Measurements from ENCODE around the gene FCGR3B. TPM values are rescaled to one million over a fixed set of nuclear protein-coding genes. Genes with fewer than 3 reads are reported as not detected.
A peak's percentile ranks its signal among the peaks of the same experiment; 100 is the strongest.
"Not testable (repeated sequence)": the region's sequence is repeated elsewhere in the genome, so short reads cannot be mapped to it uniquely, and the experiment has no call there.

The FCGR3B gene
- total and polyA plus RNA-seq, 8 donors = 0.15 to 5.2 (median 0.30) TPM

DNA sequence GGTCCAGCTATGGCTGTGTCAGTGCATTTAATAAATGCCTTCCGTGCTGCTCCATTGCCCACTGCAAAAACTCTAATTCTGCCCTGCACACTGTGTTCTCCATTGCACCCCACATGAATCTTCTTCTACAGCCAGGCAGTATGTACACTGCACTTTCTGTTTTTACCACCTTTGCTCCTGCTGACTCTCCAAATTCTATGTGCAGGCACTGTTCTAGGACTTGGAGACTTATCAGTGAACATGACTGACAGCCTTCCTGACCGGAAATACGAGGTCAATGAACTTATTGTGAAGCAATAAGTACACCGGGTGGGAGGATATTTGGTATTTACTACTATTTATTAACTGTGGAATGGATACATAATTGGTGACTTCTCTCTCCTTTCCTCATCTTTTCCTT lies 33.7 kb upstream of the FCGR3B start:
- FAIRE-seq; DNase-seq; H3K4me3 ChIP-seq; H3K27ac ChIP-seq; H3K4me1 ChIP-seq; H3K36me3 ChIP-seq; H3K27me3 ChIP-seq; intact Hi-C loops (cut with DNase I); ATAC-seq; H3K9me3 ChIP-seq: not testable (repeated sequence)
- WGBS, 2 donors = no CpG with 5 or more reads among the region's 4 CpGs

DNA sequence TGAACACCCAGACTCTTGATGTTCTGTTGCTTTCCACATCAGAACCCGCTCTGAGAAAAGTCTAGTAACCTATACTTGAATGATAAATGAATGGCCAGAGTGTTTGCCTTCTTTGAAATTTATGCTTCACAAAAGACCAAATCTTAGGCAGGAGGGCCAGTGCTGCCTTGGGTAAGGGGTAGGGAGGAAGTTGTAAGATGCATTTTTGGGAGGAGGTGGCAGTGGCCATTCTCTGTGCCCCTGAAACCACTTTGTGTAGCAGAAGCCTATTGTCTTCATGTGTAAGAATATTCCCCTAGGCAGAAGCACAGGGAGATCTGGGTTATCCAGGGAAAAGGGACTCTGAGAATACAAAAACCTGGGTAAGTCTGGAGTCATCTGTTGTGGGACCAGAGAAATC lies 32.6 kb upstream of the FCGR3B start:
- WGBS, 2 donors = no CpG with 5 or more reads among the region's 1 CpG
- ATAC-seq; H3K9me3 ChIP-seq; H3K27me3 ChIP-seq; H3K27ac ChIP-seq; FAIRE-seq; intact Hi-C loops (cut with DNase I); H3K4me3 ChIP-seq; H3K4me1 ChIP-seq; DNase-seq; H3K36me3 ChIP-seq: not testable (repeated sequence)

DNA sequence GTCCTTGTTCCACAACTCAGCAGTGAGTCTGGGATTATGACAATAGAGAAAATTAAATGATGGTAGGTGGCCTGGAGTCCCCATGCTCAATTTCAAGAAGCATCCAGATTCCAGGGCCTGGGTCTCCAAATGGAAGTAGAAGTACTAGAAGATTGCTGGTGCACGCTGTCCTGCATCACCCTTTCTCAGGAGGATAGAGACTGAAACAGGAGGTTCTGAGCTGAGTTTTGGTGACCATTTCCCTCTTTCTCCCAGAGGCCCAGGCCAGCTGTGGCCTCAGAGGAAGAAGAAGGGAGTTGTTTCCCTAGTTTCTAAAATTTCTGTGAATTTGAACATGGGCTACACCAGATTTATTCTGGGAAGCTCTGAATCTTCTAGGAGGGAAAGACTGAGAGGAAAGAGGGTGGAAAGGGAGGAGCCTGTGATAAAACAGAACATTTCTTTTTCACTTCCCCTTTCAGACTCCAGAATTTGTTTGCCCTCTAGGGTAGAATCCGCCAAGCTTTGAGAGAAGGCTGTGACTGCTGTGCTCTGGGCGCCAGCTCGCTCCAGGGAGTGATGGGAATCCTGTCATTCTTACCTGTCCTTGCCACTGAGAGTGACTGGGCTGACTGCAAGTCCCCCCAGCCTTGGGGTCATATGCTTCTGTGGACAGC lies 31.8 kb upstream of the FCGR3B start, which contains the start of gene FCGR2B:
Gene FCGR2B, plus strand, starts transcription at position 460 of the 656 bp plus-strand sequence. Its CDS starts 99 bp downstream, at position 559.
- H3K36me3 ChIP-seq; DNase-seq; H3K4me1 ChIP-seq; H3K4me3 ChIP-seq; intact Hi-C loops (cut with DNase I); FAIRE-seq; H3K27me3 ChIP-seq; H3K9me3 ChIP-seq; H3K27ac ChIP-seq: not testable (repeated sequence)
- ATAC-seq = peak in 2 of 4 donors; percentile 58 to 66
- WGBS, 2 donors = no CpG with 5 or more reads among the region's 4 CpGs

DNA sequence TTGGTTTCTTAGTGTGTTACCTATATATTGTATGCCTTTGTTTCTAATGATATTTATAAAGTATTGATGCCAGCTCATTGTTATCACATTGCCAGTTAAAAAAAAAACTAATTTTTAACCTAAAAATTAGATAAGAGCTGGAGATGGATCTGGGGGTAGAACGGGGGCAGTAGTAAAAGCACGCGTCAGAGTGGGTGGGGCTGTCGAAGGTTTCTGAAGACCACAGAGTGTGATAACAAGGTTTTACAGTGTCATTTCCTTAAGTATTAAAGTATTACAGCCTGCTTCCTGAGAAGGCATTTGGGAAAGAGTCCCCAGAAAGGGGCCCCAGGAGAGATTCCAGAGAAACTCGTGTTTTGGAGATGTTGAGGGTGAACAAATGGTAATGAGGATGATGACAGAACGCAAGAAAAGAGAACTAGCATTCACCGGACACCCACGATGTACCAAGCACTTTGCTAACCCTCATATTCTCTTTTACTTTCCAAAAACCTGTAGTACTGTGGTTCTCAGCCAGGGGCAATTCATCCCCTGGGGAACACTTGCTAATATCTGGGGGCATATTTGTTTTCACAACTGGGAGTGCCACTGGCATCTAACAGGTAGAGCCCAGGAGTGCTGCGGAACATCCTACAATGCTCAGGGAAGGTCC lies 30.8 kb upstream of the FCGR3B start:
- not testable (repeated sequence) for H3K9me3 ChIP-seq, ATAC-seq

DNA sequence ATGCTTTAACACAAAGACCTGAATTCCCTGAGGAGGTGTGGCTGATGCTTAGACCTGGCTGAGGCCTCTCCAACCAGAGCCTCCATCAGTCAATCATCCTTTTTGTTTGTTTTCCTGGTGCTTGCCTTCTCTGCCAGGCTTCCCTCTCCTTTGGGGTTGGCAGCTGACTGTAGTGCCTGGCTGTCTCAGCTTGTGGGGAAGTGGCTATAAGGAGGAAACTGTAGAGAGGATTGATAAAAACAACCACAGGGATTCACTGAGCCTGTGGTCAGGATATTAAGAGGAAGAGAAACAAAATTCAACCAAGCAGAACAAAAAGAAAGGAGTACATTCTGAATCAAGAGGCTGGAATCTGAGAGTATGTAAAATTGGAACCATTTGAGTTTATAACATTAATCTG lies 27.5 kb upstream of the FCGR3B start:
- FAIRE-seq = not testable (repeated sequence)

More for the DNA sequence above, 30.8 kb upstream of the FCGR3B start:
- H3K36me3 ChIP-seq; H3K27ac ChIP-seq; FAIRE-seq; intact Hi-C loops (cut with DNase I); DNase-seq; H3K4me3 ChIP-seq; H3K4me1 ChIP-seq; H3K27me3 ChIP-seq: not testable (repeated sequence)
- WGBS, 2 donors = 74% methylated on average over 3 to 4 of the region's 9 CpGs

DNA sequence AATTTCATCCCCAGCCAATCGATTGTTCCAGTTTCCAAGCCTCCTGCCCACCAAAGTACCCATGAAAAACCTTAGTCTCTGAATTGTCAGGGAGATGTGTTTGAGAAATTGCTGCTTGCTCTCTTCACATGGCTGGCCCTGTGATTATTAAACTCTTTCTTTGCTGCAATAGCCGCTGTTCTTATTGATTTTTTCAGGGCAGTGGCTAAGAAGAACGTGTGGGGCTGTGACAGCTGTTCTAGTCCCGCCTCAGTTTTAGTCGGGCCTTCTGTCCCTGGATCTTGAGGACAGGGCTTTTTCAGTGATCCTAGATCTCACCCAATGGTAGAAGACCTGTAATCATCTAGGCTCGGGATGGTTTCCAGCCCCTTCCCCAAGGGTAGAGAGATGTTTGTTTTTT lies 23.0 kb upstream of the FCGR3B start:
- FAIRE-seq; ATAC-seq; DNase-seq; H3K27ac ChIP-seq; H3K4me3 ChIP-seq; H3K27me3 ChIP-seq; H3K4me1 ChIP-seq; intact Hi-C loops (cut with DNase I); H3K36me3 ChIP-seq; H3K9me3 ChIP-seq: not testable (repeated sequence)
- WGBS, 2 donors = 30% methylated on average over 6 of the region's 6 CpGs

More for the DNA sequence above, 27.5 kb upstream of the FCGR3B start:
- intact Hi-C loops (cut with DNase I); H3K9me3 ChIP-seq; H3K4me3 ChIP-seq; H3K4me1 ChIP-seq; DNase-seq; H3K36me3 ChIP-seq; H3K27ac ChIP-seq; H3K27me3 ChIP-seq: not testable (repeated sequence)
- ATAC-seq = peak in 2 of 4 donors; percentile 64 to 71

DNA sequence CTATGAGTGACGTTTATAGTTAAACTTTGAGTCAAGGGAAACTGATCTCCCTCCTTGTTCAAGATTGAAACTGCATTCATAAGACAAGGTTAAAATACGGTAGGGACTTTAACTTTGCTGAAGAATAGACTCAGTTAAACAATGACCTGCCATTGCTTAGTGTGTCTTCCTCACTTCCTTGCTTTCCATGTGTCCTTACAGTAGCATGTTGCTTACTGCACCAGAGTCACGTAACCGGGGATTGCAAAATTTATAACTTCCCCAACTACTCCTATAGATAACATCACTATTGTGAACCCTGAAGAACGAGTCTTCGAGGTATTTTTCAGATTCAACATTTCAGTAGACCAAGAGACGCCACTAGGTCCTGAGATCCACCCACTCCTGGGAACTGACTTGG lies 22.6 kb upstream of the FCGR3B start:
- H3K36me3 ChIP-seq; DNase-seq; H3K27ac ChIP-seq; H3K27me3 ChIP-seq; H3K4me1 ChIP-seq; intact Hi-C loops (cut with DNase I); H3K9me3 ChIP-seq; FAIRE-seq; H3K4me3 ChIP-seq: not testable (repeated sequence)
- WGBS, 2 donors = 53 to 63% methylated on average over 2 of the region's 7 CpGs
- ATAC-seq = peak in 2 of 4 donors; percentile 31 to 57

DNA sequence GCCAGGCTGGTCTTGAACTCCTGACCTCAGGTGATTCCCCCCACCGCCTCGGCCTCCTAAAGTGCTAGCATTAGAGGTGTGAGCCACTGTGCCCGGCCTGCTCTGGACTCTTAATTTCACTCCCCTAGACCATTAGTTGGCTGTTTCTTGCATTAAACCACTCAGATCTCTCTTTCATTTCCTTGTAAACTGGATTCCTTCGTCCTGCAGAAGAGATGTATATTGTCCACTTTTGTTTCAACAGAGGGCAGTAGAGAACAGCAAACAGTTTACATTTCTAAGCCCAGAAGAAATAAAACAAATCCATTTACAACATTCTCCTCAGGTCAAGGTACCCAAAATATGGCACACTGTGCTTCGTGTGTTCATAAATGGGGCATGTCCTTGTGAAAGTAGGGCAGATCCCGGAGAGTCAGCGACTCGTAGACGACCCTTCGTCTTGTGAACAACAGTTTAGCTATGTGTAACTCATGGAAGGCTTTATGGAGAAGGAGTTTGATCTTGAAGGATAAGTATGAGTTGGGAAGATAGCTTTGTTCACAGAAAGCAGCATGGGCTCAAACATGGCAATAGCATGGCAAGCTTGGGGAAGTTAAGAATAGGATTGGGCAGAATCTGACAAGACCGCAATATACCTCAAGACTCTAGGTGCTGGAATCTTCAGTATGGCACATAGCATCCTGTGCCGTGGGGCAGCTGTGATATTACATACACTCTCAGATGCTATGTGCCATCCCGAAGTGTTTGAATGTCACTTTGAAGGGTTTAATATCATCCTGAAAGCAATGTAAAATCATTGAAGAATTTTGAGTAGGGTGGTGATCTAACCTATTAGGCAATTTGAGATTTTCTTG lies 16.8 kb upstream of the FCGR3B start:
- H3K27me3 ChIP-seq; H3K9me3 ChIP-seq; DNase-seq; intact Hi-C loops (cut with DNase I); FAIRE-seq; H3K27ac ChIP-seq; H3K4me3 ChIP-seq; H3K4me1 ChIP-seq; H3K36me3 ChIP-seq: not testable (repeated sequence)
- TF ChIP-seq, protein P1, sequence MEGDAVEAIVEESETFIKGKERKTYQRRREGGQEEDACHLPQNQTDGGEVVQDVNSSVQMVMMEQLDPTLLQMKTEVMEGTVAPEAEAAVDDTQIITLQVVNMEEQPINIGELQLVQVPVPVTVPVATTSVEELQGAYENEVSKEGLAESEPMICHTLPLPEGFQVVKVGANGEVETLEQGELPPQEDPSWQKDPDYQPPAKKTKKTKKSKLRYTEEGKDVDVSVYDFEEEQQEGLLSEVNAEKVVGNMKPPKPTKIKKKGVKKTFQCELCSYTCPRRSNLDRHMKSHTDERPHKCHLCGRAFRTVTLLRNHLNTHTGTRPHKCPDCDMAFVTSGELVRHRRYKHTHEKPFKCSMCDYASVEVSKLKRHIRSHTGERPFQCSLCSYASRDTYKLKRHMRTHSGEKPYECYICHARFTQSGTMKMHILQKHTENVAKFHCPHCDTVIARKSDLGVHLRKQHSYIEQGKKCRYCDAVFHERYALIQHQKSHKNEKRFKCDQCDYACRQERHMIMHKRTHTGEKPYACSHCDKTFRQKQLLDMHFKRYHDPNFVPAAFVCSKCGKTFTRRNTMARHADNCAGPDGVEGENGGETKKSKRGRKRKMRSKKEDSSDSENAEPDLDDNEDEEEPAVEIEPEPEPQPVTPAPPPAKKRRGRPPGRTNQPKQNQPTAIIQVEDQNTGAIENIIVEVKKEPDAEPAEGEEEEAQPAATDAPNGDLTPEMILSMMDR (IDR thresholded peaks at IDR 0.05) = peak in 3 of 4 donors; percentile 14 to 39 (median 16)
- 33 to 45% methylated on average over 11 of the region's 13 CpGs for WGBS, 2 donors
- peak in 3 of 4 donors; percentile 75 to 85 (median 75) for ATAC-seq

DNA sequence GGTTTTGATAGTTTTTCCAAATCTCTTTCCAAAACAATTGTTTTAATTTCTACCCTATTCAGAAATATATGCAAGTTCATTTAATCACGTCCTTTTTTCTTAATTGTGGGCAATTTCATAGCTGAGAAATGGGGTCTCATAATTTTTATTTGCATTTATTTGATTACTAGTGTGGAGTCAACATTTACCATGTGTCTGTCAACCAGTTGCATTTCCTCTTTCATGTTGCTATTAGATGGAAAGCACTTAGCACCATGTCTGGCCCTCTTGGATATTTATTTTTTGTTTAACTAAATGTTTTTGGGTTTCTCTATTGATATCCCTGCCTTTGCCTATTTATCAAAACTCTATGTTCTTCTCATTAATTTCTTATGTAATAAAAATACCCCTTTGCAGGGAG lies 13.9 kb upstream of the FCGR3B start:
- H3K27ac ChIP-seq; DNase-seq; H3K36me3 ChIP-seq; FAIRE-seq; H3K9me3 ChIP-seq; H3K27me3 ChIP-seq; H3K4me3 ChIP-seq; H3K4me1 ChIP-seq; intact Hi-C loops (cut with DNase I); ATAC-seq: not testable (repeated sequence)
- 23 to 29% methylated on average over 1 of the region's 1 CpG for WGBS, 2 donors

DNA sequence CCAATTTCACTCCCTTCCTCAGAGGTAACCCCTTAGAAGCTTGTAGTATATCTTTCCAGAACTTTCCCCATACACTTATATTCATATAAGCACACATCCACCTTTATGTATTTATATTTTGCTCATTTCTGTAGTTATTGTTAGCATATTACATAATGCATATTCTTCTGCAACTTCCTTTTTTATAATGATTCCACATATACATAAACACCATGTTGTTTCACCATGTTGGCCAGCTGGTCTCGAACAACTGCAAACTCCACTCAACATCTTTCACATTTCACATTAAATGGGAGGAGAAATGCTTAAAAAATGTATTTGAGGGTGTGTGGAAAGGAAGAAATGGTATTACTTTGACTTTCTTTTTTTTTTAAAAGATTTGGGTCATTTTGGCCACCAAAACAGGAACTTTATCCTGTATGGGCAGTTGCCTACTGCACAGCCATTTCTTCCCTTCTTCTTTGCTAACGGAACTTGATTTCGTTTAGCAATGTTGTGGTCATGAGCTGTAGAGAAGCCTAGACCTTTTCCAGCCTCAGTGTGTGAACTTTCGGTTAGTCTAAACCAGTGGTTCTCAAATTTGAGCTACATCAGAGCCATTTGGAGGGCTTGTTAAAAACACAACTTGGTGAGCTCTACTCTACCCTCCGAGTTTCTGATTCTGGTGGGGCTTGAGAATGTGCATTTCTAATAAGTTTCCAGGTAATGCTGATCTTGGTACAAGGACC lies 12.7 kb upstream of the FCGR3B start:
- WGBS, 2 donors = 66 to 77% methylated on average over 5 of the region's 5 CpGs
- H3K27me3 ChIP-seq; intact Hi-C loops (cut with DNase I); H3K9me3 ChIP-seq; H3K36me3 ChIP-seq; H3K4me1 ChIP-seq; DNase-seq; H3K4me3 ChIP-seq; FAIRE-seq: not testable (repeated sequence)
- ATAC-seq = peak in 2 of 4 donors; percentile 69 to 73
- peak overlapping the region in 1 of 4 donors; percentile 2 for H3K27ac ChIP-seq

Measured in pancreas (tissue), 10 donors.